ENCODE results near the gene MTA2. TPM values are rescaled to one million over a fixed set of nuclear protein-coding genes. Genes with fewer than 3 reads are reported as not detected.

MTA2 gene
- total and polyA plus RNA-seq, 11 donors, result 18.4 to 55.3 (median 33.7) TPM

GRCh38 chr11:62610814-62611704 lies 9.4 kb upstream of the MTA2 start:
- Histone ChIP-seq H3K27me3 (no peaks in the 10 kb centered on the region), H3K27ac (peak overlapping the region; percentile 91 to 99 (median 98)), H3K4me1 (peaks cover 4 to 47% (median 18%) of the 10 kb centered on the region in 12 donors), H3K9me3 (no peaks in the 10 kb centered on the region), H3K36me3 (peaks cover 0 to 57% (median 30%) of the 10 kb centered on the region in 9 donors), H3K4me3 (peak overlapping the region; percentile 70 to 99 (median 82))
- DNase-seq (peak in 1 of 5 donors; percentile 62), ATAC-seq (no peak)
- intact Hi-C loops (cut with DNase I), result loop anchor here in 3 of 10 donors (5.0 kb wide), 1 partner anchor 36 kb away; the partner anchor contains the start of gene GANAB (in 3 of the 3)
- no peak for TF ChIP-seq POLR2A (IDR thresholded peaks at IDR 0.05)
- TF ChIP-seq CTCF (IDR thresholded peaks at IDR 0.05), result no peak
- 68 to 77% (median 75%) methylated on average over 22 to 28 of the region's 28 CpGs for WGBS, 4 donors

- 84 to 90% (median 87%) methylated on average over 6 of the region's 6 CpGs for WGBS, 4 donors
- DNase-seq, result no peak
- H3K4me1 ChIP-seq, result peaks cover 4 to 47% (median 18%) of the 10 kb centered on the region in 12 donors
- no peaks in the 10 kb centered on the region for H3K9me3 ChIP-seq
- H3K27me3 ChIP-seq, result no peaks in the 10 kb centered on the region
- ATAC-seq, result no peak
- H3K4me3 ChIP-seq, result no peak overlapping the region
- peak overlapping the region in 3 of 12 donors; percentile 12 to 98 (median 98) for H3K27ac ChIP-seq
- intact Hi-C loops (cut with DNase I), result loop anchor here in 3 of 10 donors (5.0 kb wide), 1 partner anchor 37 kb away; the partner anchor contains the start of gene GANAB (in 3 of the 3)
- H3K36me3 ChIP-seq, result peaks cover 0 to 57% (median 33%) of the 10 kb centered on the region in 9 donors
- TF ChIP-seq POLR2A (IDR thresholded peaks at IDR 0.05), result no peak
- TF ChIP-seq CTCF (IDR thresholded peaks at IDR 0.05), result no peak
Measured at GRCh38 chr11:62610403-62610802, 8.7 kb upstream of the MTA2 start.

GRCh38 chr11:62608776-62609175 lies 7.1 kb upstream of the MTA2 start:
- no peak overlapping the region for H3K4me3 ChIP-seq
- no peaks in the 10 kb centered on the region for H3K27me3 ChIP-seq
- H3K9me3 ChIP-seq, result no peaks in the 10 kb centered on the region
- H3K36me3 ChIP-seq, result peaks cover 0 to 70% (median 35%) of the 10 kb centered on the region in 9 donors
- no peak for TF ChIP-seq CTCF (IDR thresholded peaks at IDR 0.05)
- no peak for TF ChIP-seq POLR2A (IDR thresholded peaks at IDR 0.05)
- no peak for ATAC-seq
- intact Hi-C loops (cut with DNase I), result no loop called here
- WGBS, 4 donors, result 93 to 97% (median 94%) methylated on average over 10 to 12 of the region's 12 CpGs
- H3K4me1 ChIP-seq, result peaks cover 4 to 47% (median 18%) of the 10 kb centered on the region in 12 donors
- no peak for DNase-seq
- H3K27ac ChIP-seq, result no peak overlapping the region

- TF ChIP-seq POLR2A (IDR thresholded peaks at IDR 0.05) (no peak), CTCF (IDR thresholded peaks at IDR 0.05) (no peak)
- WGBS, 4 donors, result 69 to 80% (median 75%) methylated on average over 4 of the region's 4 CpGs
- intact Hi-C loops (cut with DNase I), result no loop called here
- H3K27me3 ChIP-seq, result no peaks in the 10 kb centered on the region
- DNase-seq (no peak), ATAC-seq (no peak)
- peaks cover 0 to 72% (median 35%) of the 10 kb centered on the region in 9 donors for H3K36me3 ChIP-seq
- no peak overlapping the region for H3K27ac ChIP-seq
- H3K9me3 ChIP-seq, result no peaks in the 10 kb centered on the region
- H3K4me3 ChIP-seq, result no peak overlapping the region
- H3K4me1 ChIP-seq, result peaks cover 4 to 48% (median 17%) of the 10 kb centered on the region in 12 donors
Measured at GRCh38 chr11:62607714-62608113, 6.0 kb upstream of the MTA2 start.
